ENCODE data around the gene SECISBP2L.

The SECISBP2L gene

GRCh38 chr15:49015896-49016295 lies 30.4 kb downstream of the SECISBP2L start:
- no peak overlapping the region for H3K4me3 ChIP-seq (ENCODE audit: low read depth in 1 of 2, low read length in 1 of 2)
- no peak for TF ChIP-seq CTCF (IDR thresholded peaks at IDR 0.05)
- no peaks in the 10 kb centered on the region for H3K27me3 ChIP-seq
- H3K4me1 ChIP-seq (ENCODE audit: control insufficient read depth in 1 of 2, insufficient read depth in 1 of 2, low read depth in 1 of 2, low read length in 1 of 2) = peaks cover 0 to 3% of the 10 kb centered on the region in 2 experiments
- H3K27ac ChIP-seq = no peak overlapping the region
- no peaks in the 10 kb centered on the region for H3K9me3 ChIP-seq
- peaks cover 71% of the 10 kb centered on the region for H3K36me3 ChIP-seq

- no peak for TF ChIP-seq CTCF (IDR thresholded peaks at IDR 0.05)
- no peaks in the 10 kb centered on the region for H3K4me1 ChIP-seq (ENCODE audit: control insufficient read depth in 1 of 2, insufficient read depth in 1 of 2, low read depth in 1 of 2, low read length in 1 of 2)
- H3K36me3 ChIP-seq = peaks cover 66% of the 10 kb centered on the region
- no peaks in the 10 kb centered on the region for H3K9me3 ChIP-seq
- H3K27me3 ChIP-seq = no peaks in the 10 kb centered on the region
- H3K27ac ChIP-seq = no peak overlapping the region
- no peak overlapping the region for H3K4me3 ChIP-seq (ENCODE audit: low read depth in 1 of 2, low read length in 1 of 2)
These were observed 46.9 kb downstream of the SECISBP2L start for GRCh38 chr15:48999314-48999713.

- no peak overlapping the region for H3K4me3 ChIP-seq (ENCODE audit: low read depth in 1 of 2, low read length in 1 of 2)
- TF ChIP-seq CTCF (IDR thresholded peaks at IDR 0.05) = no peak
- H3K4me1 ChIP-seq (ENCODE audit: control insufficient read depth in 1 of 2, insufficient read depth in 1 of 2, low read depth in 1 of 2, low read length in 1 of 2) = no peaks in the 10 kb centered on the region
- no peaks in the 10 kb centered on the region for H3K27me3 ChIP-seq
- H3K27ac ChIP-seq = no peak overlapping the region
- peaks cover 84% of the 10 kb centered on the region for H3K36me3 ChIP-seq
- H3K9me3 ChIP-seq = no peaks in the 10 kb centered on the region
These were observed 50.0 kb downstream of the SECISBP2L start for GRCh38 chr15:48996276-48996675.

- H3K27me3 ChIP-seq = no peaks in the 10 kb centered on the region
- H3K27ac ChIP-seq = no peak overlapping the region
- H3K4me3 ChIP-seq (ENCODE audit: low read depth in 1 of 2, low read length in 1 of 2) = no peak overlapping the region
- no peaks in the 10 kb centered on the region for H3K4me1 ChIP-seq (ENCODE audit: control insufficient read depth in 1 of 2, insufficient read depth in 1 of 2, low read depth in 1 of 2, low read length in 1 of 2)
- H3K36me3 ChIP-seq = peaks cover 74% of the 10 kb centered on the region
- H3K9me3 ChIP-seq = no peaks in the 10 kb centered on the region
- no peak for TF ChIP-seq CTCF (IDR thresholded peaks at IDR 0.05)
These were observed 52.9 kb downstream of the SECISBP2L start for GRCh38 chr15:48993380-48993779.

- H3K4me3 ChIP-seq (ENCODE audit: low read depth in 1 of 2, low read length in 1 of 2) = no peak overlapping the region
These were observed 53.7 kb downstream of the SECISBP2L start for GRCh38 chr15:48992545-48992944.

More at GRCh38 chr15:48992545-48992944, 53.7 kb downstream of the SECISBP2L start:
- no peaks in the 10 kb centered on the region for H3K9me3 ChIP-seq
- peaks cover 72% of the 10 kb centered on the region for H3K36me3 ChIP-seq
- no peaks in the 10 kb centered on the region for H3K4me1 ChIP-seq (ENCODE audit: control insufficient read depth in 1 of 2, insufficient read depth in 1 of 2, low read depth in 1 of 2, low read length in 1 of 2)
- TF ChIP-seq CTCF (IDR thresholded peaks at IDR 0.05) = no peak
- H3K27ac ChIP-seq = peak overlapping the region; percentile 10
- no peaks in the 10 kb centered on the region for H3K27me3 ChIP-seq
